HepG2 (cell line): Measurements from ENCODE around the gene MAOB. TPM values are rescaled to one million over a fixed set of nuclear protein-coding genes. Genes with fewer than 3 reads are reported as not detected.
"Not testable (repeated sequence)": the region's sequence is repeated elsewhere in the genome, so short reads cannot be mapped to it uniquely, and the experiment has no call there.

Source experiments
- ATAC-seq: fragments of 200-7000 bp; cut with Tn5 transposase; 3 replicates; pipeline ENCODE4 v1.9.1; 2020; ENCODE audit warnings: mild to moderate bottlenecking, moderate library complexity
- BruUV-seq: library from RNA; stranded (reverse); fragments of 400-500 nt; replicated peaks from 2 replicates; lab custom pipeline; 2021; lab: Mats Ljungman, UMichigan
- CTCF ChIA-PET: fragments of 300-600 bp; formaldehyde crosslinking; extraction: SDS; loops from one replicate; lab custom pipeline; 2021; ENCODE audit warnings: low total read pairs, inconsistent platforms, low intra/inter-chr PET ratio; lab: Yijun Ruan, JAX
- POLR2A ChIA-PET: fragments of 350-600 bp; sonication (Branson Sonifier 250); formaldehyde crosslinking; loops from one replicate; lab custom pipeline; 2020; ENCODE audit warnings: antibody characterized with exemption, inconsistent platforms; lab: Yijun Ruan, JAX
- DNase-seq: peaks from one replicate; pipeline ENCODE4 v3.0.0-alpha.2; 2015; ENCODE audit warnings: low spot score
- FAIRE-seq: peaks from 3 replicates; lab custom pipeline; 2011; peaks lifted over from hg19 to GRCh38; lab: Jason Lieb, UNC
- H2AFZ ChIP-seq: one replicate; pipeline ENCODE4 v1.6.1; 2011; ENCODE audit warnings: low read length, inconsistent platforms
- H3K27ac ChIP-seq: fragments of 300-600 bp; 3 replicates; pipeline ENCODE4 v1.8.0; 2011; ENCODE audit warnings: mixed run types, mild to moderate bottlenecking, mixed read lengths, low read length, inconsistent platforms; ENCODE audit not compliant: insufficient read depth; ENCODE audit errors: extremely low read length
- H3K27me3 ChIP-seq, 2 experiments: fragments of 200-600 bp in 1 of 2; 2 replicates in 1 of 2; 3 replicates in 1 of 2; pipeline versions ENCODE4 v1.6.0 to v1.8.0; 2011; ENCODE audit warnings: low read length in 2 of 2, mild to moderate bottlenecking in 2 of 2, moderate library complexity in 2 of 2, inconsistent platforms in 1 of 2; ENCODE audit not compliant: insufficient read depth in 2 of 2, control insufficient read depth in 1 of 2
- H3K36me3 ChIP-seq, 2 experiments: fragments of 200-600 bp in 1 of 2; replicated peaks in 1 of 2; 2 replicates in 1 of 2; 3 replicates in 1 of 2; pipeline versions ENCODE4 v1.5.1 to v1.8.0; 2011; ENCODE audit warnings: low read length in 2 of 2, inconsistent platforms in 1 of 2; ENCODE audit not compliant: insufficient read depth in 2 of 2, control insufficient read depth in 1 of 2
- H3K4me1 ChIP-seq: 2 replicates; pipeline ENCODE4 v1.5.1; 2012; ENCODE audit warnings: low read length, inconsistent platforms; ENCODE audit not compliant: insufficient read depth
- H3K4me2 ChIP-seq: 2 replicates; pipeline ENCODE4 v1.6.0; 2011; ENCODE audit warnings: low read depth, low read length, inconsistent platforms
- H3K4me3 ChIP-seq, 3 experiments: fragments of 200-600 bp in 1 of 3; sonication (generic), shearing (Covaris generic) in 1 of 3; replicated peaks in 1 of 3; 2 replicates each; pipeline ENCODE4 v1.5.1; 2011 to 2016; ENCODE audit warnings: low read length in 3 of 3, inconsistent platforms in 2 of 3, low read depth in 2 of 3, mild to moderate bottlenecking in 2 of 3, control low read depth in 1 of 3, mixed read lengths in 1 of 3; ENCODE audit not compliant: insufficient read depth in 1 of 3
- H3K79me2 ChIP-seq: one replicate; pipeline ENCODE4 v1.6.1; 2011; ENCODE audit warnings: low read length, inconsistent platforms; ENCODE audit not compliant: insufficient read depth
- H3K9ac ChIP-seq: 2 replicates; pipeline ENCODE4 v1.6.0; 2011; ENCODE audit warnings: mild to moderate bottlenecking, low read depth, low read length, inconsistent platforms; ENCODE audit not compliant: insufficient read depth
- H3K9me3 ChIP-seq: 2 replicates; pipeline ENCODE4 v1.5.1; 2012; ENCODE audit warnings: mild to moderate bottlenecking, low read length
- H4K20me1 ChIP-seq: 2 replicates; pipeline ENCODE4 v1.6.0; 2011; ENCODE audit warnings: inconsistent platforms, mild to moderate bottlenecking, low read length, moderate library complexity; ENCODE audit not compliant: insufficient read depth
- ATRX ChIP-seq: sonication (generic); formaldehyde crosslinking; IDR thresholded peaks from 2 replicates; pipeline ENCODE4 v1.4.0; 2020; ENCODE audit warnings: missing genetic modification reagents, borderline replicate concordance
- BCL6 ChIP-seq: IDR thresholded peaks from 2 replicates; pipeline ENCODE4 v1.6.1; 2016; ENCODE audit warnings: missing genetic modification reagents, missing compliant biosample characterization
- HDAC2 ChIP-seq: sonication (generic); formaldehyde crosslinking; IDR thresholded peaks from 2 replicates; pipeline ENCODE4 v1.4.0; 2020; ENCODE audit warnings: missing genetic modification reagents
- HNF4A ChIP-seq: sonication (generic); formaldehyde crosslinking; IDR thresholded peaks from 2 replicates; pipeline ENCODE4 v1.4.0; 2020; ENCODE audit warnings: missing genetic modification reagents
- MIXL1 ChIP-seq: IDR thresholded peaks from 2 replicates; pipeline ENCODE4 v1.6.1; 2016
- NCOR1 ChIP-seq: fragments of 200-600 bp; sonication (generic); IDR thresholded peaks from 2 replicates; pipeline ENCODE4 v1.7.0; 2017; ENCODE audit warnings: antibody characterized with exemption, low read length, borderline replicate concordance
- PCBP2 ChIP-seq: fragments of 200-400 bp; formaldehyde crosslinking; optimal IDR thresholded peaks from 2 replicates; pipeline ENCODE3; 2018; ENCODE audit warnings: low read length, low read depth; ENCODE audit not compliant: poor library complexity, severe bottlenecking
- SAP130 ChIP-seq: IDR thresholded peaks from 2 replicates; pipeline ENCODE4 v1.6.1; 2016; ENCODE audit warnings: low read depth
- ZNF264 ChIP-seq: sonication (generic); formaldehyde crosslinking; IDR thresholded peaks from 2 replicates; pipeline ENCODE4 v1.4.0; 2020; ENCODE audit warnings: missing genetic modification reagents
- ZNF687 ChIP-seq: sonication (generic); formaldehyde crosslinking; IDR thresholded peaks from 2 replicates; pipeline ENCODE4 v1.5.1; 2020; ENCODE audit warnings: mild to moderate bottlenecking, missing genetic modification reagents, moderate library complexity
- WGBS: methylation state at CpG from one replicate; pipeline ENCODE4 v1.1.6; 2017; ENCODE audit warnings: low lambda C conversion rate; 5-methylcytosine and 5-hydroxymethylcytosine counted together
- in situ Hi-C: cut with HindIII; loops from 2 replicates; pipeline ENCODE4 v1.10.0; 2017; ENCODE audit warnings: low pct_unique_long_range_greater_than_20kb; ENCODE audit not compliant: extremely low pct_ligation_motif_present
- intact Hi-C: fragments of 100-400 bp; cut with micrococcal nuclease; formaldehyde crosslinking; loops from one replicate; pipeline ENCODE4 v1.10.0; 2022; ENCODE audit not compliant: unreplicated experiment
- polyA plus RNA-seq, 8 experiments: library from polyadenylated mRNA; depleted of rRNA in 3 of 8; stranded (reverse) in 7 of 8; unstranded in 1 of 8; fragments of >200 nt; fragmentation: Illumina TruSeq in 4 of 8; extraction: Trizol in 4 of 8; gene quantifications; 2 replicates each; pipeline versions ENCODE4 v1.2.1 to v1.2.3, GENCODE V29; 2011 to 2016; ENCODE audit warnings: low read depth in 4 of 8, missing spikeins in 1 of 8, mixed read lengths in 1 of 8; ENCODE audit not compliant: insufficient read depth in 1 of 8
- total RNA-seq, 5 experiments: library from RNA; depleted of rRNA; stranded (reverse); fragments of >200 nt; fragmentation: Illumina TruSeq; extraction: Trizol; gene quantifications; 2 replicates each; pipeline ENCODE4 v1.2.3, GENCODE V29; 2016; ENCODE audit warnings: low read depth in 1 of 5

The MAOB gene
- total and polyA plus RNA-seq, 2 of the 13 experiments (the other 11 are each of a cell fraction or from before 2014, with no cell fraction given), result 11.0 to 19.0 TPM

GRCh38 chrX:43728002-43728401 lies 154.2 kb downstream of the MAOB start (continued):
- TF ChIP-seq NCOR1 (no peak), HDAC2 (CRISPR knock-in tag) (0 out of 2 replicates have a peak, but pooled peaks have one; percentile 21), BCL6 (CRISPR knock-in tag) (0 out of 2 replicates have a peak, but pooled peaks have one; percentile 17), PCBP2 (no peak), MIXL1 (no peak), HNF4A (peak; percentile 46), SAP130 (CRISPR knock-in tag) (0 out of 2 replicates have a peak, but pooled peaks have one; percentile 12), ZNF264 (no peak), ATRX (CRISPR knock-in tag) (no peak)

- POLR2A ChIA-PET, result interaction anchor here (1.0 kb wide), 1 partner anchor 25 kb away, joined by 4 read pairs; no protein-coding TSS in a partner anchor
- DNase-seq, FAIRE-seq, H3K4me3 ChIP-seq, H3K9ac ChIP-seq, H4K20me1 ChIP-seq, H3K9me3 ChIP-seq, H3K4me2 ChIP-seq, BruUV-seq, H3K27me3 ChIP-seq, H3K36me3 ChIP-seq, ATAC-seq, H3K79me2 ChIP-seq, CTCF ChIA-PET, in situ Hi-C loops, H2AFZ ChIP-seq: not testable (repeated sequence)
- peaks cover 30% of the 10 kb centered on the region for H3K4me1 ChIP-seq
- peak overlapping the region; percentile 26 for H3K27ac ChIP-seq
- intact Hi-C loops, result loop anchor here (5.0 kb wide), 1 partner anchor 70 kb away; the partner anchor contains the start of gene MAOA
- TF ChIP-seq ZNF687, result 0 out of 2 replicates have a peak, but pooled peaks have one; percentile 29
- WGBS, result no CpG with 5 or more reads among the region's 6 CpGs
These were observed 155.0 kb downstream of the MAOB start for GRCh38 chrX:43727254-43727653.
